DND-41 (cell line): ENCODE data around the gene SPRTN.

ENCODE experiments used
- ATAC-seq: fragments of 200-7000 bp; cut with Tn5 transposase; 3 replicates; pipeline ENCODE4 v1.9.1; 2021; ENCODE audit warnings: low read depth; ENCODE audit not compliant: insufficient read depth
- DNase-seq: peaks from one replicate; pipeline ENCODE4 v3.0.0-alpha.2; 2020
- H2AFZ ChIP-seq: 2 replicates; pipeline ENCODE4 v1.6.0; 2012; ENCODE audit warnings: low read depth, low read length
- H3K27ac ChIP-seq: 2 replicates; pipeline ENCODE4 v1.5.1; 2012; ENCODE audit warnings: low read length, inconsistent platforms
- H3K27me3 ChIP-seq: fragments of 200-600 bp; sonication (generic); 2 replicates; pipeline ENCODE4 v1.6.0; 2012; ENCODE audit warnings: low read length, mild to moderate bottlenecking, inconsistent platforms; ENCODE audit not compliant: insufficient read depth, poor library complexity
- H3K36me3 ChIP-seq: 2 replicates; pipeline ENCODE4 v1.5.1; 2012; ENCODE audit warnings: low read length, inconsistent platforms; ENCODE audit not compliant: insufficient read depth
- H3K4me1 ChIP-seq: 2 replicates; pipeline ENCODE4 v1.5.1; 2012; ENCODE audit warnings: mild to moderate bottlenecking, low read length; ENCODE audit not compliant: insufficient read depth
- H3K4me2 ChIP-seq: 2 replicates; pipeline ENCODE4 v1.6.0; 2012; ENCODE audit warnings: mild to moderate bottlenecking, moderate library complexity, low read length, inconsistent platforms; ENCODE audit not compliant: insufficient read depth
- H3K4me3 ChIP-seq, 2 experiments: fragments of 200-600 bp in 1 of 2; shearing (Covaris generic) in 1 of 2; 2 replicates each; pipeline ENCODE4 v1.5.1; 2012 to 2016; ENCODE audit warnings: inconsistent platforms in 2 of 2, low read length in 2 of 2, mild to moderate bottlenecking in 2 of 2, low read depth in 1 of 2, moderate library complexity in 1 of 2
- H3K79me2 ChIP-seq: 2 replicates; pipeline ENCODE4 v1.6.0; 2012; ENCODE audit warnings: low read length, inconsistent platforms; ENCODE audit not compliant: insufficient read depth
- H3K9ac ChIP-seq: 2 replicates; pipeline ENCODE4 v1.6.0; 2012; ENCODE audit warnings: low read depth, mild to moderate bottlenecking, inconsistent platforms, low read length, moderate library complexity
- H3K9me3 ChIP-seq: 2 replicates; pipeline ENCODE4 v1.5.1; 2012; ENCODE audit warnings: low read length, moderate library complexity, mild to moderate bottlenecking, inconsistent platforms; ENCODE audit not compliant: insufficient read depth, severe bottlenecking
- H4K20me1 ChIP-seq: 2 replicates; pipeline ENCODE4 v1.6.0; 2012; ENCODE audit warnings: low read length; ENCODE audit not compliant: insufficient read depth
- EZH2 ChIP-seq: IDR thresholded peaks from 3 replicates; pipeline ENCODE4 v1.6.1; 2012; ENCODE audit warnings: borderline replicate concordance, low read depth, mild to moderate bottlenecking, moderate library complexity, low read length, inconsistent platforms; ENCODE audit not compliant: severe bottlenecking
- TF ChIP-seq, protein P1 (sequence below): IDR thresholded peaks from 2 replicates; pipeline ENCODE4 v1.5.1; 2012; ENCODE audit warnings: borderline replicate concordance, low read length, moderate library complexity, mild to moderate bottlenecking; ENCODE audit not compliant: poor library complexity, severe bottlenecking; ENCODE audit errors: extremely low read depth

Gene SPRTN

GRCh38 chr1:231395998-231396390, 57.9 kb downstream of the SPRTN start:
- H3K27me3 ChIP-seq, result no peaks in the 10 kb centered on the region
- no peak overlapping the region for H2AFZ ChIP-seq
- H3K9ac ChIP-seq, result no peak overlapping the region
- H3K4me1 ChIP-seq, result no peaks in the 10 kb centered on the region
- H3K36me3 ChIP-seq, result peaks cover 9% of the 10 kb centered on the region; the same call in 1 of the 2 replicates
- H4K20me1 ChIP-seq, result peaks cover 32% of the 10 kb centered on the region
- H3K79me2 ChIP-seq, result peaks cover 83% of the 10 kb centered on the region
- H3K4me2 ChIP-seq, result no peak overlapping the region
- no peak for ATAC-seq
- H3K4me3 ChIP-seq, result no peak overlapping the region
- DNase-seq, result no peak
- no peak for TF ChIP-seq EZH2
- TF ChIP-seq, protein P1, sequence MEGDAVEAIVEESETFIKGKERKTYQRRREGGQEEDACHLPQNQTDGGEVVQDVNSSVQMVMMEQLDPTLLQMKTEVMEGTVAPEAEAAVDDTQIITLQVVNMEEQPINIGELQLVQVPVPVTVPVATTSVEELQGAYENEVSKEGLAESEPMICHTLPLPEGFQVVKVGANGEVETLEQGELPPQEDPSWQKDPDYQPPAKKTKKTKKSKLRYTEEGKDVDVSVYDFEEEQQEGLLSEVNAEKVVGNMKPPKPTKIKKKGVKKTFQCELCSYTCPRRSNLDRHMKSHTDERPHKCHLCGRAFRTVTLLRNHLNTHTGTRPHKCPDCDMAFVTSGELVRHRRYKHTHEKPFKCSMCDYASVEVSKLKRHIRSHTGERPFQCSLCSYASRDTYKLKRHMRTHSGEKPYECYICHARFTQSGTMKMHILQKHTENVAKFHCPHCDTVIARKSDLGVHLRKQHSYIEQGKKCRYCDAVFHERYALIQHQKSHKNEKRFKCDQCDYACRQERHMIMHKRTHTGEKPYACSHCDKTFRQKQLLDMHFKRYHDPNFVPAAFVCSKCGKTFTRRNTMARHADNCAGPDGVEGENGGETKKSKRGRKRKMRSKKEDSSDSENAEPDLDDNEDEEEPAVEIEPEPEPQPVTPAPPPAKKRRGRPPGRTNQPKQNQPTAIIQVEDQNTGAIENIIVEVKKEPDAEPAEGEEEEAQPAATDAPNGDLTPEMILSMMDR, result no peak
- no peak overlapping the region for H3K27ac ChIP-seq
- no peaks in the 10 kb centered on the region for H3K9me3 ChIP-seq

GRCh38 chr1:231396643-231397042, 58.5 kb downstream of the SPRTN start:
- Histone ChIP-seq H3K36me3 (peaks cover 9% of the 10 kb centered on the region; the same call in 1 of the 2 replicates), H3K9ac (no peak overlapping the region), H3K79me2 (peaks cover 82% of the 10 kb centered on the region), H3K27me3 (no peaks in the 10 kb centered on the region), H3K27ac (no peak overlapping the region), H2AFZ (no peak overlapping the region), H4K20me1 (peaks cover 31% of the 10 kb centered on the region), H3K4me2 (no peak overlapping the region), H3K4me1 (no peaks in the 10 kb centered on the region), H3K9me3 (no peaks in the 10 kb centered on the region), H3K4me3 (no peak overlapping the region)
- ATAC-seq, result no peak
- no peak for DNase-seq
- TF ChIP-seq EZH2, result no peak
- TF ChIP-seq, protein P1, result no peak

DNA sequence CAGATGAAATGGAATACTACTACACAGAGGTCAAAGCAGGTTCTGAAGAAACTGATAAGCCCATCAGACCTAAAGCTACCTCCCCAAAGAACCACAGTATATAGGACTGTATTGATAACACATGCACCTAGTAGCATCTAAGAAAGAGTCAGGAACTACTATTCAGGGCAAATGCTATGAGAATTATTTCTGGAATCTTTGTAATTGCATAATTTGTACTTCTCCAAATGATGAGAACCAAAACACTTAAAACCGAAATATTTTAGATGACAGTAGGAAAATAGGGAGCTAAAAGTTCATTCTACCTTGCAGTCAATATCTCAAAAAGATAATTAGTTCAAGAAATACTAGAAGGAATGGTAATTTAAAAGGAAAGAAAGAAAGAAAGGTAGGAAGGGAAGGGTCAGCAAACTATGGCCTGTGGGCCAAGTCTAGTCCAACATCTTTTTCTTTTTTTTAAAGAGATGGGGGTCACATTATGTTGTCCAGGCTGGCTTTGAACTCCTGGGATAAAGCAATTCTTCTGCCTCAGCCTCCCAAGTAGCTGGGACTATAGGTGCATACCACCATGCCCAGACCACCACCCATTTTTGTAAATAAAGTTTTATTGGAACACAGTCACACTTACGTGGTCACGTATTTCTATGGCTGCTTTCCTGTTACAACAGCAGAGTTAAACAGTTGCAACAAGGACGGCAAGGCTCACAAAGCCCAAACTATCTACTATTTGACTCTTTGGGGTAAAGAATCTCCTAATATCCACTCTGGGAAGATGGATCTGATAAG, 60.0 kb downstream of the SPRTN start:
- no peaks in the 10 kb centered on the region for H3K4me1 ChIP-seq
- no peak for TF ChIP-seq EZH2
- TF ChIP-seq, protein P1, result no peak
- ATAC-seq (no peak), DNase-seq (no peak)
- H3K27ac ChIP-seq, result no peak overlapping the region
- no peak overlapping the region for H2AFZ ChIP-seq
- H3K79me2 ChIP-seq, result peaks cover 80% of the 10 kb centered on the region
- H3K9me3 ChIP-seq, result no peaks in the 10 kb centered on the region
- H3K4me3 ChIP-seq, result no peak overlapping the region
- H3K27me3 ChIP-seq, result no peaks in the 10 kb centered on the region
- H3K9ac ChIP-seq, result no peak overlapping the region
- peaks cover 9% of the 10 kb centered on the region; the same call in 1 of the 2 replicates for H3K36me3 ChIP-seq
- peaks cover 25% of the 10 kb centered on the region for H4K20me1 ChIP-seq
- no peak overlapping the region for H3K4me2 ChIP-seq
